T-cell (primary cell): ENCODE measurements around the gene SGO2. TPM values are rescaled to one million over a fixed set of nuclear protein-coding genes. Genes with fewer than 3 reads are reported as not detected.
"Not testable (repeated sequence)": the region's sequence is repeated elsewhere in the genome, so short reads cannot be mapped to it uniquely, and the experiment has no call there.

Source experiments
- ATAC-seq, 4 experiments: fragments of 200-7000 bp in 3 of 4; fragments of 150-1000 bp in 1 of 4; cut with Tn5 transposase; replicated peaks in 1 of 4; 1 replicate in 3 of 4; 2 replicates in 1 of 4; pipeline ENCODE4 v1.10.0; 2021; ENCODE audit warnings: moderate library complexity in 3 of 4, mild to moderate bottlenecking in 2 of 4, moderate number of reproducible peaks in 1 of 4
- CTCF ChIA-PET, 2 donors: fragments of 300-600 bp; sonication (Branson Sonifier 250); formaldehyde crosslinking; loops; one replicate each; lab custom pipeline; 2022; ENCODE audit warnings: antibody characterized with exemption in 2 of 2; lab: Charles Lee
- POLR2A ChIA-PET, 2 donors: fragments of 300-600 bp; sonication (Branson Sonifier 250); formaldehyde crosslinking; loops; one replicate each; lab custom pipeline; 2022; ENCODE audit warnings: antibody characterized with exemption in 2 of 2; lab: Charles Lee
- DNase-seq, 35 experiments: peaks; one replicate each; pipeline versions ENCODE4 v3.0.0 to v3.0.0-alpha.2; 2013 to 2023
- H3K27ac ChIP-seq: one replicate; pipeline ENCODE4 v1.5.1; 2013; ENCODE audit warnings: low read length
- H3K27me3 ChIP-seq, 2 experiments: replicated peaks in 1 of 2; 1 replicate in 1 of 2; 2 replicates in 1 of 2; pipeline versions ENCODE4 v1.6.1 to v1.7.0; 2013; ENCODE audit warnings: low read length in 1 of 2, mixed read lengths in 1 of 2; ENCODE audit not compliant: control insufficient read depth in 2 of 2, insufficient read depth in 2 of 2; ENCODE audit errors: extremely low read depth in 1 of 2
- H3K36me3 ChIP-seq, 2 donors: 1 replicate in 1 of 2; 2 replicates in 1 of 2; pipeline versions ENCODE4 v1.6.1 to v1.7.0; 2013; ENCODE audit warnings: low read length in 1 of 2; ENCODE audit not compliant: control insufficient read depth in 2 of 2, insufficient read depth in 1 of 2; ENCODE audit errors: extremely low read depth in 1 of 2
- H3K4me1 ChIP-seq, 2 experiments: 1 replicate in 1 of 2; 2 replicates in 1 of 2; pipeline versions ENCODE4 v1.6.1 to v1.7.0; 2013; ENCODE audit warnings: low read length in 2 of 2, mixed read lengths in 1 of 2; ENCODE audit not compliant: insufficient read depth in 2 of 2, control insufficient read depth in 1 of 2; ENCODE audit errors: extremely low read depth in 1 of 2
- H3K4me3 ChIP-seq, 2 donors: 1 replicate in 1 of 2; 2 replicates in 1 of 2; pipeline versions ENCODE4 v1.5.1 to v1.7.0; 2013; ENCODE audit warnings: mild to moderate bottlenecking in 2 of 2, low read length in 1 of 2, moderate library complexity in 1 of 2; ENCODE audit not compliant: control insufficient read depth in 1 of 2; ENCODE audit errors: extremely low read depth in 1 of 2
- H3K9me3 ChIP-seq: 2 replicates; pipeline ENCODE4 v1.7.0; 2013
- H3K27ac Mint-ChIP-seq, 2 donors: one replicate each; pipeline ENCODE4 v1.8.0; 2020 to 2021; ENCODE audit warnings: mild to moderate bottlenecking in 2 of 2, mixed read lengths in 2 of 2
- H3K27me3 Mint-ChIP-seq, 2 donors: one replicate each; pipeline ENCODE4 v1.8.0; 2021 to 2022; ENCODE audit warnings: mixed read lengths in 2 of 2
- H3K36me3 Mint-ChIP-seq: one replicate; pipeline ENCODE4 v1.8.0; 2021; ENCODE audit warnings: mixed read lengths
- H3K4me1 Mint-ChIP-seq, 3 donors: one replicate each; pipeline ENCODE4 v1.8.0; 2020 to 2022; ENCODE audit warnings: mixed read lengths in 3 of 3, mild to moderate bottlenecking in 1 of 3
- H3K4me3 Mint-ChIP-seq, 3 donors: one replicate each; pipeline ENCODE4 v1.8.0; 2020 to 2022; ENCODE audit warnings: mild to moderate bottlenecking in 3 of 3, mixed read lengths in 3 of 3, moderate library complexity in 3 of 3
- H3K9me3 Mint-ChIP-seq, 3 donors: one replicate each; pipeline ENCODE4 v1.8.0; 2020 to 2022; ENCODE audit warnings: mixed read lengths in 3 of 3
- WGBS: methylation state at CpG from one replicate; pipeline ENCODE4 v1.1.5; 2013; ENCODE audit warnings: missing lambda C conversion rate; ENCODE audit not compliant: insufficient coverage; 5-methylcytosine and 5-hydroxymethylcytosine counted together
- total RNA-seq, 35 experiments: library from RNA in 6 of 35; stranded (reverse) in 6 of 35; fragments of 120-200 nt in 1 of 35; gene quantifications; one replicate each; pipeline versions ENCODE4 v1.2.1 to v1.2.4 and lab custom pipeline; 2013 to 2026

Gene SGO2
- total RNA-seq, 5 donors from 2014 or later (not counting 1 experiment from before 2014, with no cell fraction given) = 1.2 to 4.9 (median 2.8) TPM

GRCh38 chr2:200627110-200627770 lies 101.2 kb downstream of the SGO2 start:
- H3K4me3 Mint-ChIP-seq = no peak overlapping the region
- no peak for ATAC-seq
- Histone ChIP-seq H3K4me1 (no peaks in the 10 kb centered on the region), H3K36me3 (no peaks in the 10 kb centered on the region), H3K27ac (no peak overlapping the region), H3K9me3 (no peaks in the 10 kb centered on the region), H3K4me3 (no peak overlapping the region), H3K27me3 (peaks cover 0 to 4% of the 10 kb centered on the region in 2 experiments)
- H3K27ac Mint-ChIP-seq = no peak overlapping the region
- H3K9me3 Mint-ChIP-seq = no peaks in the 10 kb centered on the region
- peaks cover 21 to 24% of the 10 kb centered on the region in 2 donors for H3K27me3 Mint-ChIP-seq
- CTCF ChIA-PET = no interaction called here
- H3K36me3 Mint-ChIP-seq = no peaks in the 10 kb centered on the region
- DNase-seq = no peak
- POLR2A ChIA-PET = interaction anchor here in 1 of 2 donors (0.6 kb wide), 1 partner anchor 237 kb away, joined by 3 read pairs; no protein-coding TSS in a partner anchor
- H3K4me1 Mint-ChIP-seq = no peaks in the 10 kb centered on the region
- WGBS = no CpG with 5 or more reads among the region's 4 CpGs

GRCh38 chr2:200628461-200628860 lies 102.5 kb downstream of the SGO2 start:
- H3K27me3 Mint-ChIP-seq = peaks cover 15 to 18% of the 10 kb centered on the region in 2 donors
- ATAC-seq, H3K4me1 Mint-ChIP-seq, H3K27ac Mint-ChIP-seq, H3K4me3 ChIP-seq, DNase-seq, H3K4me3 Mint-ChIP-seq, H3K27me3 ChIP-seq, H3K36me3 Mint-ChIP-seq, H3K9me3 ChIP-seq, H3K4me1 ChIP-seq, POLR2A ChIA-PET, H3K36me3 ChIP-seq, H3K9me3 Mint-ChIP-seq, H3K27ac ChIP-seq: not testable (repeated sequence)
- 100% methylated on average over 1 of the region's 4 CpGs for WGBS
- CTCF ChIA-PET = interaction anchor here in 1 of 2 donors (0.7 kb wide), 1 partner anchor 608 kb away, joined by 7 read pairs; no protein-coding TSS in a partner anchor

- H3K36me3 Mint-ChIP-seq = no peaks in the 10 kb centered on the region
- Histone ChIP-seq H3K27me3 (peaks cover 0 to 4% of the 10 kb centered on the region in 2 experiments), H3K9me3 (no peaks in the 10 kb centered on the region), H3K4me1 (no peaks in the 10 kb centered on the region), H3K27ac (no peak overlapping the region), H3K4me3 (no peak overlapping the region), H3K36me3 (no peaks in the 10 kb centered on the region)
- CTCF ChIA-PET = interaction anchor here in 1 of 2 donors (0.6 kb wide), 1 partner anchor 18 kb away, joined by 4 read pairs; no protein-coding TSS in a partner anchor
- H3K27ac Mint-ChIP-seq = no peak overlapping the region
- no CpG with 5 or more reads among the region's 1 CpG for WGBS
- no peaks in the 10 kb centered on the region for H3K4me1 Mint-ChIP-seq
- H3K27me3 Mint-ChIP-seq = peaks cover 22 to 28% of the 10 kb centered on the region in 2 donors
- no peak for DNase-seq
- H3K9me3 Mint-ChIP-seq = peaks cover 0 to 15% (median 0%) of the 10 kb centered on the region in 3 donors
- POLR2A ChIA-PET = interaction anchor here in 1 of 2 donors (0.6 kb wide), 1 partner anchor 1272 kb away, joined by 4 read pairs; no protein-coding TSS in a partner anchor
- no peak overlapping the region for H3K4me3 Mint-ChIP-seq
- no peak for ATAC-seq
These were observed 105.3 kb downstream of the SGO2 start for GRCh38 chr2:200631287-200631686.

Other genes starting within 250 kb of the SGO2 start
- 1 to 10 TPM; 5.4 to 9.3 (median 5.9) TPM for gene SPATS2L, start 219.5 kb upstream of the SGO2 start, total RNA-seq
- 10 to 100 TPM; 16.1 to 19.8 (median 19.1) TPM for gene KCTD18, start 16.1 kb upstream of the SGO2 start, total RNA-seq
- gene AOX1, start 59.8 kb downstream of the SGO2 start, total RNA-seq = 1 to 10 TPM in 3 of 5 donors, not detected in 2; 1.3 to 1.4 (median 1.4) TPM